ENCODE measurements around the gene JPH3.

JPH3 gene

DNA sequence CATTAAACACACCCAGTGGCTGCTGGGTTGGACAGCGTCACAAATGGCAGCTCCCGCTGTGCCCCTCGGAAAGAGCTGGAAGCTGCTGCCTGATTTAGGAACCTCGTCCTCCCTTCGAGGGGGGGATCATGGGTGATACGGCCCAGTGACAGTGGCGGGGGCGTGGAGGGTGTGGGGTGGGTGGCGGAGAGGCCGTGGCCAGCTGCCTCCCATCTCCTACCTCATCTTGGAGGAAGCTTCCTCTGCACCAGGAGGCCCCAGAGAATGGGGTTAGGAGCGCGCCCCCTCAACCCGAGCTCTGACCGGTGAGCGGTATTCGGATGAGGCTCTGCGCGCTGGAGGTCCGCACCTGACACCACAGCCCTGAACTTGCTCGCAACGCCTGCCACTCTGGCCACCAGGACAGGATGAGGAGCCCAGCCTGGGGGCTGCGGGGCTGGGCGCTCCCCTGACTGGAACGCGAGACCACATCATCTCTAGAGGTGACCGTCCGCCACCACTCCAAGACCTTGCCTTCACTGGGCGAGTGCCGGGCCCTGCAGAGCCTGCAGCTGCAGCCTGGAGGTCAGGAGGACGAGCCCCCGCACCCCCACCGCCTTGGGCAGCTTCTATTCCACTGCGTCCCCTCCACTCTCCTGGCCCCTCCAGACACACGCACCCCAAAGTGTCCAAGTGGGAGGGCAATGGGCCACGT is 82.5 kb downstream of the JPH3 start:
- no peak for DNase-seq

GRCh38 chr16:87685405-87685755 is 83.1 kb downstream of the JPH3 start:
- no peak for DNase-seq

GRCh38 chr16:87685766-87686165 is 83.5 kb downstream of the JPH3 start:
- no peak for DNase-seq

DNA sequence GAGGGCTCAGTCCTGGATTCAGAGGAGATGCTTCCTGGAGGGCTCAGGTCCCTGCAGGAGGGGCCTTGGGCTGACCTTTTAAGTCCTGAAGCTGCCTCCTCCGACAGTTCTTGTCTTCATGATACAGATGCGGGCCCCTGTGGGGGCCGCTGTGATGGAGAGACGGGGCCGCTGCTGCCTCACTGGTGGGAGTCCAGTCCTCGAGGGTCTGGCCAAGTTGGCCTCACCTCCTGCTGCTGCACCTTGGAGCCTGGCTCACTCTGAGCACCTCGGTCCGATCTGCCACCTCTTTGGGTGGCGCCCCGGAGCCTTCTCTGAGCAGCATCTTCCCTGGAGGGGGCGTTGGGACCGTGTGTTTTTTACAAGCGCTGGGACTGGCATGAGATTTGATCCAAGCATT is 84.4 kb downstream of the JPH3 start:
- DNase-seq = no peak

GRCh38 chr16:87687126-87687910 is 85.0 kb downstream of the JPH3 start:
- no peak for DNase-seq

DNA sequence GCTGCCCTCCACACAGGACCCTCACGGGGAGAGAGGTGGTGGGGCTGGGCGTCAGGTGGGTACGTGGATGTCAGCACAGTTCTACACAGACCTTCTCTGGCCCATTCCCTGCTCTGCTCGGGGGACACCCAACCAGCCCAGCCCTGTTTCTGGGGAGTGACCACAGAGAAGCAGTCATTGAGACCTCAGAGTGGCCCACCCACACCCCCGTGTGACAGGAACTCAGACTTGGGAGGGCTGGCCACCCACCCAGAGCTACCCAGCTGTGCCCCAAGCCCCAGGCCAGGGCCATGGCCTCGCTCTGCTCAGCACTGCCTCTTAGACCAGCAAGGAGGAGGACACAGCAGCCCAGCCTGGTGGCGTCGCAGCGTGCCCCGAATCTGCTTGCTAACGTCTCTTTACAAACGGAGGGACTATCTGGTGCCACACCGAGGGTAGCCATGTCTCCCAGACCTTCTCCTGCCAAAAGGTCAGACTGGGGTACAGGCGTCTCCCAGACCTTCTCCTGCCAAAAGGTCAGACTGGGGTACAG is 85.8 kb downstream of the JPH3 start:
- no peak for DNase-seq

DNA sequence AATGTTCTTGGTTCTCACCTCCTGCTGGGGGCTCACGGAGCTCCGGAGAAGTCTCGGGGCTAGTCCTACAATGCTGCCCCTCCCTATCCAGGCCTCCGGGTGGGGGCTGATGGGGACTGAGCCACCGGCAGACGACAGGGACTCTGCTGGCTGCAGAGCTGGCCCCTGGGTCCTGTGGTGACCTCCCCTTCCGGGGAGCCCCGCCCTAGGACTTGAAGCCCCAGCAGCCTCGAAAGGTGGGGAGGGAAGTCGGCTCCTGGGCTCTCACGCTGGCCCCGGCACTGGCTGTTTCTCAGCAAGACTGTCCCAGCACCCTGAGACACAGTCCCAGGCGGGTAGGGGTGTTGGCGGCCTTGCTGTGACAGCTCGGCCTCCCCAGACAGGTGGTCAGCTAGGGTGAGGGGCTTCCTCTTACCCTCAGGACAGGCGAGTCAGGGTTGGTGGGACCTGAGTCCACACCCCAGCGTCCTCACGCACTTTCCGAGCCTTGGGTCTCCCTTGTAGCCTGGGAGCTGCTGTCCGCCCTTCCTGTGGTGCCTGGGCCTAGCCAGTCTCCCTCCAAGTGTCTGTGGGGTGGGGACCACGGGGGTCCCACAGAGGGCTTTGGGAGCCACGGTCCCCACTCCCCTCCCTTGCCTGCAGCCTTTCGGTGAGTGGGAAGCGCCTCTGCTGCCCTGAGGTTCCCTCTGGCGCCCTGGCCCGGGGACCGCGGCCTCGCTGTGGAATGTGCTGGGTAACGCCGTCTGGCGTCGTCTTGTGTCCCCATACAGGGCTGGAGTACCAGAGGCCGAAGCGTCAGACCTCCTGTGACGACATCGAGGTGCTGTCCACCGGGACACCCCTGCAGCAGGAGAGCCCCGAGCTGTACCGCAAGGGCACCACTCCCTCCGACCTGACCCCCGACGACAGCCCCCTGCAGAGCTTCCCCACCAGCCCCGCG is 86.8 kb downstream of the JPH3 start:
- no peak for DNase-seq

- no peak for DNase-seq
These were observed 87.7 kb downstream of the JPH3 start for GRCh38 chr16:87689956-87690465.

DNA sequence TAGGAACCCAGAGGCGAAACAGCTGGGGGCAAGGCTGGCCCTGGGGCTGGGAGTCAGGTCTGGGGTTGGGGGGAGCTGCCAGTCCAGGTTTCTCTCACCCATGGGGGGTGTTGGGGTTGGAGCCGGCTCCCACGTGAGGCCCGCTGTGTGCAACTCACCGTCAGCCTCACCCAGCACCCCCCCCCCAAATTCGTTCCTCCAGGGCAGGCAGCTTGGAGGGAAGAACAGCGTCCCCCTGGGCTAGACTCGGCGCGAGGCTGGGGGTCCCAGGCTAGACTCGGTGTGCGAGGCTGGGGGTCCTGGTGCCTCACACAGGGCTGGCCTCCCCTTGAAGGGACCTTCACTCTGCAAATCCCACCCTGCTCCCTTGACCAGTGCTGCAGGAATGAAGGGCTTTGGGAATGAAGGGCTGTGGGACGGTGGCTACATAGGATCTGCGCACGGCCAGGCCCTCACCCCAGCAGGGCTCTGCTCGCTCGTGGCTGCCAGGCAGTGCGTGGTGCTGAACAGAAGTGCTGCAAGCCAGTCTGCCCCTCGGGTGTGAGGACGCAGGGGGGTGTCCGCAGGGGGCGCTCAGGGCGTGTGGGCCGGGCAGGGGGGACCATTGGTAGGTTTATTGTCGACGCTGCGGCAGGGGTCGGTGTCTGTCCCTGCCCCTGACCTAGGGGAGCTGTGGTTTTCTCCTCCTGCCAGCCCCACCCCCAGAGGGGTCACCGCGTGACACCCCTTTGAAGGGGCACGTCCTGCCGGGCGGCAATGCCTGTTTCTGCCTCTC is 88.8 kb downstream of the JPH3 start:
- DNase-seq = no peak

- DNase-seq = no peak
These were observed 89.4 kb downstream of the JPH3 start for GRCh38 chr16:87691686-87692079.

DNA sequence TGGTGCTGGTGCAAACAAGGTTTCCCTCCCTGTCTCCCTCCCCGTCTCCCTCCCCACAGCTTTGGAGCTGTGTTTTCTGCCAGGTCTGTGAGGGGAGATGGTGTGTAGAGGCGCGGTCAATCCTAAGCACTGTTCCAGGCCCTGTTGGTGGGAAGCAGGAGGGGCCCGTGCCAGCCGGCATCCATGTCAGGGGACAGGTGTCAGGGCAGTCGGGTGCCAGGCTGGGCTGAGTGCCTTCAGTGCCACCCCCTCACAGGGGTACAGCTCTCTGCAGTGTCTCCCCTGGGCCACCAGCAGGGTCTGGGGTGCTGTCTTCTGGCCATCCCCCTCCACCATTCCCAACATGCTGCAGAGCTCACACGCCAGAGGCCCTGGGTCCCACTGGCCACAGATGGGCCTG is 89.9 kb downstream of the JPH3 start:
- DNase-seq = no peak

GRCh38 chr16:87692756-87693155 is 90.4 kb downstream of the JPH3 start:
- DNase-seq = no peak

DNA sequence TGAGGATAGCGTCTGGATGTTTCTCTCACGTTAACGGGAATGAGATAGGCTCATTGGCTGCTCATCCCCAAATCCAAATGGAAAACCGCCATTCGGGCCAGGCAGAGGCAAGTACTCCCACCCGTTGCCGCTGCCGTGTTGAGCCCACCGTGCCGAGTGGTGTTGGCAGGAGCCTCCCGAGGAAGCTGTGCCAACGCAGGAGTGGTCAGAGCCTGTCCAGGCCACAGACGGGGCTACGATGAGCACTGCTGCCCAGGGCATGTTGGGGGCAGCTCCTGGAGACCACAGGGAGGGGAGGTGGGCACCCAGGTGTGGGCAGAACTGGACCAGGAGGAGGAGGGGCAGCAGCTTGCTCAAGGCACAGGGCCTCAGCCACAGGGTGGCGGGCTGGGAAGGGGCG is 91.5 kb downstream of the JPH3 start:
- DNase-seq = no peak

- DNase-seq = no peak
These were observed 92.3 kb downstream of the JPH3 start for GRCh38 chr16:87694441-87695125.

GRCh38 chr16:87695534-87695933 is 93.2 kb downstream of the JPH3 start:
- DNase-seq = no peak

GRCh38 chr16:87696726-87697125 is 94.4 kb downstream of the JPH3 start:
- no peak for DNase-seq

DNA sequence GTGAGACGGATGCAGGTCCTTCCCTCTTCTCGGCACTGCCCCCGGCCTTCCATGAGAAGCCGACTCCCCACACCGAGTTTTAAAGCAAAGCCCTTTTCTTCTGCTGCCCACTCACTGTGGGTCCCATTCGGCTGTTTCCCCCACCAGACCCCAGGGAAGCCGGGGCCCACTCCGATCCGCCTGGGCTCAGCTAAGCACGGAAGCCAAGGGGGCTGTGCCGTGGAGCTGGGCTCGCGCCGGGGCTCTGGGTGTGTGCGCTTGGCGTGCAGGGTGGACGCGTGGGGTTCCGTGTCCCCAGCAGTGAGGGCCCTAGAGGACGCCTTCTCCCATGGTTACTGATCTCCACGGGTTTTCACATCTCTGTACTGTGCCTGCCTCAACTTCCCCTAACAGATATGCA is 94.9 kb downstream of the JPH3 start:
- no peak for DNase-seq

DNA sequence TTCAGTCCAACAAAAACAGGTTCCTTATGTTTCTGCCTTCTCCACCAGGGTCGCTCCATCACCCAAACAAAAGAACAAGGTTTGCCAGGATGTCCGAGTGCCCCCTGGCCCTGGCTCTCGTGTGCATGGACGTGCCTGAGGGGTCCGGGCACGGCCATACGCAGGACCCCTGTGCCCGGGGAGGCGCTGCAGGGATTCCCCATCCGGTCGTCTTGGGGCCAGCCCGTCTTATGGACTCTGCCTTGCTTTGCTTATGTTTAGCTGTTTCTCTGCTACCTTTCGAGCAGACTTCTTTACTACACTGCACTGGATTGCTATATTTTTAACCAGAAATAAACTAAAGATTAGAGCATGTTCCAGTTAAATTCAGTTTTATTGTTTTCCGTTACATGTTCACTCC is 95.5 kb downstream of the JPH3 start:
- no peak for DNase-seq

GRCh38 chr16:87698241-87698640 is 95.9 kb downstream of the JPH3 start:
- DNase-seq = no peak

GRCh38 chr16:87698676-87699199 is 96.4 kb downstream of the JPH3 start:
- no peak for DNase-seq

GRCh38 chr16:87700406-87701077 is 98.2 kb downstream of the JPH3 start:
- no peak for DNase-seq
